ENCODE results near the gene TSPAN10. TPM values are rescaled to one million over a fixed set of nuclear protein-coding genes. Genes with fewer than 3 reads are reported as not detected.

The TSPAN10 gene
- total and polyA plus RNA-seq, 2 of the 13 experiments (the other 11 are each of a cell fraction or from before 2014, with no cell fraction given): 0.54 to 0.75 TPM

GRCh38 chr17:81683208-81683583 lies 46.2 kb downstream of the TSPAN10 start (continued):
- TF ChIP-seq, protein P1, sequence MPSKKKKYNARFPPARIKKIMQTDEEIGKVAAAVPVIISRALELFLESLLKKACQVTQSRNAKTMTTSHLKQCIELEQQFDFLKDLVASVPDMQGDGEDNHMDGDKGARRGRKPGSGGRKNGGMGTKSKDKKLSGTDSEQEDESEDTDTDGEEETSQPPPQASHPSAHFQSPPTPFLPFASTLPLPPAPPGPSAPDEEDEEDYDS (CRISPR knock-in tag; IDR thresholded peaks at IDR 0.05): no peak
- no peak for TF ChIP-seq SMARCE1 (IDR thresholded peaks at IDR 0.05; ENCODE audit: borderline replicate concordance)
- no peak for TF ChIP-seq ZNF605 (CRISPR knock-in tag; IDR thresholded peaks at IDR 0.05)
- TF ChIP-seq MXI1 (IDR thresholded peaks at IDR 0.05; ENCODE audit: borderline replicate concordance, low read depth, low read length): no peak
- TF ChIP-seq HMGXB4 (CRISPR knock-in tag; IDR thresholded peaks at IDR 0.05; ENCODE audit: borderline replicate concordance in 1 of 2, low read depth in 1 of 2): no peak
- no peak for TF ChIP-seq ZBTB7B (CRISPR knock-in tag; IDR thresholded peaks at IDR 0.05)
- TF ChIP-seq ZNF614 (CRISPR knock-in tag; IDR thresholded peaks at IDR 0.05; ENCODE audit: borderline replicate concordance): no peak
- no peak for TF ChIP-seq TBX2 (CRISPR knock-in tag; IDR thresholded peaks at IDR 0.05; ENCODE audit: borderline replicate concordance)
- TF ChIP-seq SMAD3 (CRISPR knock-in tag; IDR thresholded peaks at IDR 0.05): no peak
- no peak for TF ChIP-seq HHEX (CRISPR knock-in tag; IDR thresholded peaks at IDR 0.05)
- no peak for TF ChIP-seq ARNT2 (CRISPR knock-in tag; IDR thresholded peaks at IDR 0.05; ENCODE audit: low read depth)
- no peak for TF ChIP-seq ZSCAN12 (CRISPR knock-in tag; IDR thresholded peaks at IDR 0.05)
- TF ChIP-seq ZNF18 (CRISPR knock-in tag; IDR thresholded peaks at IDR 0.05; ENCODE audit: insufficient replicate concordance): no peak
- TF ChIP-seq, protein P2, sequence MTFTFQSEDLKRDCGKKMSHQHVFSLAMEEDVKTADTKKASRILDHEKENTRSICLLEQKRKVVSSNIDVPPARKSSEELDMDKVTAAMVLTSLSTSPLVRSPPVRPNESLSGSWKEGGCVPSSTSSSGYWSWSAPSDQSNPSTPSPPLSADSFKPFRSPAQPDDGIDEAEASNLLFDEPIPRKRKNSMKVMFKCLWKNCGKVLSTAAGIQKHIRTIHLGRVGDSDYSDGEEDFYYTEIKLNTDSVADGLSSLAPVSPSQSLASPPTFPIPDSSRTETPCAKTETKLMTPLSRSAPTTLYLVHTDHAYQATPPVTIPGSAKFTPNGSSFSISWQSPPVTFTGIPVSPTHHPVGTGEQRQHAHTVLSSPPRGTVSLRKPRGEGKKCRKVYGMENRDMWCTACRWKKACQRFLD (CRISPR knock-in tag; IDR thresholded peaks at IDR 0.05; ENCODE audit: borderline replicate concordance): no peak
- TF ChIP-seq SRSF1 (optimal IDR thresholded peaks at IDR 0.05; ENCODE audit: low read depth, low read length): no peak
- TF ChIP-seq ZEB1 (IDR thresholded peaks at IDR 0.05; ENCODE audit: insufficient replicate concordance, low read depth): no peak
- TF ChIP-seq ZBTB3 (CRISPR knock-in tag; IDR thresholded peaks at IDR 0.05; ENCODE audit: borderline replicate concordance, low read depth): no peak
- no peak for TF ChIP-seq SOX13 (IDR thresholded peaks at IDR 0.05)
- TF ChIP-seq SOX13 (CRISPR knock-in tag; conservative IDR thresholded peaks at IDR 0.05 in 1 of 2, IDR thresholded peaks at IDR 0.05 in 1 of 2): no peak
- TF ChIP-seq NR1H2 (CRISPR knock-in tag; IDR thresholded peaks at IDR 0.05; ENCODE audit: borderline replicate concordance, low read depth): no peak
- TF ChIP-seq, protein P3, sequence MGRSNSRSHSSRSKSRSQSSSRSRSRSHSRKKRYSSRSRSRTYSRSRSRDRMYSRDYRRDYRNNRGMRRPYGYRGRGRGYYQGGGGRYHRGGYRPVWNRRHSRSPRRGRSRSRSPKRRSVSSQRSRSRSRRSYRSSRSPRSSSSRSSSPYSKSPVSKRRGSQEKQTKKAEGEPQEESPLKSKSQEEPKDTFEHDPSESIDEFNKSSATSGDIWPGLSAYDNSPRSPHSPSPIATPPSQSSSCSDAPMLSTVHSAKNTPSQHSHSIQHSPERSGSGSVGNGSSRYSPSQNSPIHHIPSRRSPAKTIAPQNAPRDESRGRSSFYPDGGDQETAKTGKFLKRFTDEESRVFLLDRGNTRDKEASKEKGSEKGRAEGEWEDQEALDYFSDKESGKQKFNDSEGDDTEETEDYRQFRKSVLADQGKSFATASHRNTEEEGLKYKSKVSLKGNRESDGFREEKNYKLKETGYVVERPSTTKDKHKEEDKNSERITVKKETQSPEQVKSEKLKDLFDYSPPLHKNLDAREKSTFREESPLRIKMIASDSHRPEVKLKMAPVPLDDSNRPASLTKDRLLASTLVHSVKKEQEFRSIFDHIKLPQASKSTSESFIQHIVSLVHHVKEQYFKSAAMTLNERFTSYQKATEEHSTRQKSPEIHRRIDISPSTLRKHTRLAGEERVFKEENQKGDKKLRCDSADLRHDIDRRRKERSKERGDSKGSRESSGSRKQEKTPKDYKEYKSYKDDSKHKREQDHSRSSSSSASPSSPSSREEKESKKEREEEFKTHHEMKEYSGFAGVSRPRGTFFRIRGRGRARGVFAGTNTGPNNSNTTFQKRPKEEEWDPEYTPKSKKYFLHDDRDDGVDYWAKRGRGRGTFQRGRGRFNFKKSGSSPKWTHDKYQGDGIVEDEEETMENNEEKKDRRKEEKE (IDR thresholded peaks at IDR 0.05): no peak
- TF ChIP-seq ZFP62 (CRISPR knock-in tag; IDR thresholded peaks at IDR 0.05): no peak

All from HepG2 (cell line).